Vein endothelial cell (primary cell): ENCODE results near the gene IL12A. TPM values are rescaled to one million over a fixed set of nuclear protein-coding genes. Genes with fewer than 3 reads are reported as not detected.

Experiments
- total RNA-seq: library from RNA; depleted of rRNA; stranded (reverse); fragments of >200 nt; gene quantifications from 2 replicates; pipeline ENCODE4 v1.2.3, GENCODE V29; 2012

IL12A gene
- 0.33 and 0.38 TPM in 2 replicates for total RNA-seq

GRCh38 chr3:159988617-159989271, at the start of gene IL12A:
TSS of gene IL12A (plus strand) at chr3:159988835.

Other genes starting within 250 kb of the IL12A start
- gene SCHIP1, start 149.0 kb upstream of the IL12A start, total RNA-seq: 5.2 and 13.9 TPM in 2 replicates
- 0.33 TPM in 1 of 2 replicates, not detected in the other for gene C3orf80, start 236.6 kb downstream of the IL12A start, total RNA-seq